Middle frontal gyrus (tissue), 1 donor: ENCODE measurements around the gene CACNA1C.

ENCODE experiments used
- DNase-seq: peaks from one replicate; pipeline ENCODE4 v3.0.0-alpha.2; 2015; ENCODE audit warnings: low spot score; ENCODE audit errors: extremely low spot score

CACNA1C gene

DNA sequence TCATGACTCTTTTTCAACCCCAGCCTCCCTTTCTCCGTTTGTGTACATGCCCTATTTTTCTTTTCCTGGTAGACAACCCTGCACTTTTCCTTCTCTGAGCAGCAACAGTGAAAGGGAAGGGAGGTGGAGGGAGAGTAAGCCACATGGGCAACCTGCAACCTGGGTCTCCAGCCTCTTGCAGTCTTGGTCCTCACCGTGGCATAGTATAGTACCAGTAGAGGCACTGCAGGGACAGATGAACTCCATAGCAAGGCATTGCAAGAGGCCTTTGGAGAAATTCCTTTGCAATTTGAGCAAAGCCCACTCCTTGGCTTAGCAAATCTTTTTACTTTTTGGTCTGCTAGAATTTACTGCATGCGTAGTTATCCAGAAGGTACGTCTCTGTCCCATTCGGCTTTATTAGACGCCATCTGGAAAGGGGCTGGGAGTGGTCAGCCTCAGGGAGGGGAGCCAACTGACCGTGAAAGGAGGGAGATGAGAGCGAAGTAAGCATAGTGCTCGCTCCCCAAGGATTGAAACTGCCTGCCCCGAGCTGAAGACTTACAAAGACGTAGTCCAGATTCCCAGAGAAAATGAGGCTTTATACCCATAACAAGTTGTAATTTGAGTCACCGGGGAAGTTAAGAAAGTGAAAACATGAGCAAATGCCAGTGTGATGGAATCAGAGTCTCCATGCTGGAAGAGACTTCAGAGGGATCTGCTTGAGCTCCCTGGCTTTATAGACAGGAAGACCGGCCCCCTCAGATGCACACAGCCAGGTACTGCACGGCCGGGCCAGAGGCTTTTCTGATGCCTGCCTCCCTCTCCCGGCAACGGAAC is 332.0 kb downstream of the CACNA1C start:
- DNase-seq: no peak

DNA sequence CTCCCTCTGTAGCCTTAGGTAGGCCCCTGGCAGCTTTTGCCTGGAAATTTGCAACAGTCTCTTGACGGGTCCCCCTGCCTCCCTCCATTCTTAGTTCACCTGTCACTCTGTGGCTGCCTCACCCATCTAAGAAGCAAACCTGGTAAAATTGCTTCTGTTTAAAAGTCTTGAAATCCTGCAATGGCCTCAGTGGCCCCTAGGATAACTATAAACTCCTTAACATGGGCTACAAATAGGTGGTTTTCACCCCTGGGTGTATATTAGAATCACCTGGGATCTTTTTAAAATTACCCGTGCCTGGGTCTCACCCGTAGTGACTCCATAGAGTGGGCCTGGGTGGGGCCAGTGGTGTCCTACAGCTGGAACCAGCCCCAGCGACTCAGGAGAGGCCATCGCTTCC is 332.7 kb downstream of the CACNA1C start:
- DNase-seq: no peak

DNA sequence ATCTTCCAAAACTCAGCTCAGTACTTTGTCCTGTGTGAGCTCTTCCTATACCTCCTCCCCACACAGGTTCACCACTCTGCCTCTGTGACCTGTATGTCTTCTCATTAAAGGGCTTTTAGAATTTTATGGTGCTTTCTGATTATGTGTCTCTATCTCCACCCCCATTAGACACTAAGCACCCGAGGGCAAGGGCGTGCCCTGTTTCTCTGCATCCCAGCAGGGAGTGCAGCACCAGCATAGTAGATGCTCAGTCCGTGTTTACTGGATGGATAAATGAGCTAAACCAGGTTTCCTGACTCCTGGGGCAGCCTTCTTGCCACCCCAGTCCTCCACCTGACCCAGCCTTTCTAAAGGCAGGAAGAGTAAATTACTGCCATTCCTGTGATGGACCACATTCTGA is 333.8 kb downstream of the CACNA1C start:
- DNase-seq: no peak

GRCh38 chr12:2387103-2387834 is 334.5 kb downstream of the CACNA1C start:
- no peak for DNase-seq

DNA sequence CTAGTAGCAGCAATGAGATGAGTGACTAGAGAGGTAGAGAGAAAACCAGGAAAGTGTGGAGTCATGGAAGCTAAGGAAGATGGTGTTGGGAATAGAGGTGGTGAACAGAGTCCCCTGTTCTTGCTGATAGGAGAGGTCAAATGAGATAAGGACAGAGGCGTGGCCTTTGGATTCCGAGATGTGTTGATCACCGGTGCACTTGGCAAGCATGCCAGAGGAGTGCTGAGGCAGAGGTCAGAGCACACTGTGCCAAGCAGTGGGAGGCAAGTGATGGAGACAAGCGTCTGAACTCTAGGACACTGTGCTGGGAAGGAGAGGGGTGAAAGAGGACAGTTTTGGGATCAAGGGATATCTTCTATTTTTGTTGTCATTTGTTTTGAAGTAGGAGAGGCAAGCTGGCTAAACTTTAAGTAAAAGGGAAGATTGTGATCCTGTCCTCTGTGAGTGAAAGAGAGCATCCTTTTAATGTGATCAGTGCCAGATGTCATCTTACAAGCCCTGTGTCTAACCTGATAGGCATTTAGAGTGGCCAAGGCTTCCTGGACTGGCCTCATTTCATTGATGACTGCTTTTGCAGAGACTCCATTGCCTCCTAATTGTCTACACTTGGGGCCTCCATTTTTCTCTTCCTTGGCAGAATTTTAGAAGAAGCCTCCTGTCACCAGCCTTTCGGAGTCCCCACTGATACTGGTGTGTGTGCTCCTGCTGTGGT is 336.4 kb downstream of the CACNA1C start:
- DNase-seq: no peak

DNA sequence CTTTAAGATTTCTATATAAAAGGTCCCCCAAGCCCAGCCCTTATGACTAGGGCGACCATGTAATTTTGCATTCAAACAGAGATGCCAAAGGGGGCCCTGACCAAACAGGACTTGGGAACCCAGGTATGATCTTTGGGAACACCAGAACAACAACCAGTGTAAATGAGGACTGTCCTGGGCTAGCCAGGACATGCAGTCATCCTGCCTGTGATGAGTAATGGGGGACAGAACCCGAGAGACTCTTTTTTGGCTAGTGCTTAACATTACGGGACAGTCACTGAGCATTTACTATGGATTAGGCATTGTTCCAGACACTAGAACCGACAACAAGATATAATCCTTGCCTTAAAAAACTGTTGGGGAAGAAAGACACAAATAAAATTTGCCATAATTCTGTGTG is 337.3 kb downstream of the CACNA1C start:
- no peak for DNase-seq

DNA sequence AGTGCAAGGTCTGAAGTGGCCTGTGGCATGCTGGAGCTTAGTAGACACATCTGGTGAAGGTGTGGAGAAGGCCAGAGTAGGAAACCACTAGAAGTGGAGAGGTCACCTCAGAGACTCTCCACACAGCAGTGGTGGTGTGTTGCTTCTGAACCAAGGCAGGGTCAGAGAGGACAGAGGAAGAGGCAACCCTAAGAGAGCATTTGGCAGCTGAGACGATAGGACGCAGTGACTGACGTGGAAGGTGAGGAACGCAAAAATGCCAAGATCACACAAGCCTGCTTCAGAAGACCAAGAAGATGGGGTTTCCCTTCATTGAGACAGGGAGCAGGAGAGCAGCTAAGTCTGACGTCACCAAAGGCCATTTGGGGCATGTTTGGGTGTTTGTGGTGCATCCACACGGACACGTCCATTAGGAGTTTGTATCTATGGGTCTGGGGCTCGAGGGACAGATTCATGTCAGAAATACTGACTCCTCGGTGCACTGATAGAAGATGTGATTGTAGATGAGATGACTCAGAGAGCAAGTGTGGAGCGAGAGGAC is 338.1 kb downstream of the CACNA1C start:
- DNase-seq: no peak

GRCh38 chr12:2391740-2392331 is 339.0 kb downstream of the CACNA1C start:
- DNase-seq: no peak

DNA sequence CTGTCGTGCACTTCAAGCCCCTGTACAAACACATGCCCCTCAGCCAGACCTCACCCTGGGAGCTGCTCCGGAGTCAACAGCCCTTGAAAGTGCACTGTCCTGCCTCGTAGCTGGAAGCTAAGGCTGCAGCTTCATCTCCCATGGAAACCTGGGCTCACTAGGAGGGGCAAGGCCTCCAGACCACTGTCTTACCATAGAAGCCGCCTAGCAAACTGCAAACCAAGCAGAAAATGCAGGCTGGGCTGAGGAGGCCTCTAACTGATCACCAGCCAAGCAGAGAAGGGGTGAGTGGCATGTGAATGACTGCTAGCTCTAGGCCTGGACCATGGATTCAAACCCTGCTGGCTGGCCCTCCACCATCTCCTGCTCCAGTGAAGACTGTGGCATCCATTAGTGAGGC is 340.2 kb downstream of the CACNA1C start:
- no peak for DNase-seq

DNA sequence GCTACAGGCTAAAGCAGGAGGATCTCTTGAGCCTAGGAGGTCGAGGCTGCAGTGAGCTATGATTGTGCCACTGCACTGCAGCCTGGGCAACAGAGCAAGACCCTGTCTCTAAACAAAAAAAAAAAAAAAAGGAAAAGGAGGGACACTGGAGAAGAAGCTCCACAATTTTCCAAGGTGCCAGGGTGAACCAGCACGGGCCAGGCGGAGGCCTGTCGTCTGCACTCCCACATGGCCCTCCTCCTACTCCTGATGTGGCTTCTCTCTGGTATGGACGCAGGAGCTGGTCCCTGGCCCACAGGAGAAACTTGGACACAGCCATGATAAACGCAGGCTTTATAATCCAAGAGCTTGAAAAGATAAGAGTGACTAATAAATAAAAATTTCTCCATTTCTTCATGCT is 341.2 kb downstream of the CACNA1C start:
- DNase-seq: no peak

DNA sequence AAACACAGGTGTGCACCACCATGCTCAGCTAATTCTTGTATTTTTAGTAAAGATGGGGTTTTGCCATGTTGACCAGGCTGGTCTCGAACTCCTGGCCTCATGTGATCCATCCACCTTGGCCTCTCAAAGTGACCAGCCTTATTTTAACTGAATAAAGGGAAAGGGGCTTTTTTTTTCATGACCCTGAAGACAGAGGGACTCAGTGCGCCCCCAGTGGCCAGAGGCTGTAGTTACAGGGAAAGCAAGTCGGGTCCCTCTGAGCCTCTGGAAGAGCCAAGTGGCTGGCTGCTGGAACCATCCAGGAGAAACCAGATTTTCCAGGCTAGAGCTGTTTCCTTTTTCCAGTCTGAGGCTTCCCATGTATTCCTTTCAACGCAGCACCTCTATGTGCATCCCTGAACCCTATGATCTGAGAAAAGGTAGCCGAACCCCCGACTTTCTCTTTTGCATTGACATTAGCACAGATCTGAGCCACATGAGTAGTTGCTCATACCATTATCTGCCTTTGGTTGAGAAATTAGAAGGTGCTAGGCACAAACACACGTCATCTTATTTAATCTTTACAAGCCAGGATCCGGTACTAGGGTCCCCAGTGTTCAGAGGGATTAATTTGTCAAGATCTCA is 342.7 kb downstream of the CACNA1C start:
- no peak for DNase-seq

DNA sequence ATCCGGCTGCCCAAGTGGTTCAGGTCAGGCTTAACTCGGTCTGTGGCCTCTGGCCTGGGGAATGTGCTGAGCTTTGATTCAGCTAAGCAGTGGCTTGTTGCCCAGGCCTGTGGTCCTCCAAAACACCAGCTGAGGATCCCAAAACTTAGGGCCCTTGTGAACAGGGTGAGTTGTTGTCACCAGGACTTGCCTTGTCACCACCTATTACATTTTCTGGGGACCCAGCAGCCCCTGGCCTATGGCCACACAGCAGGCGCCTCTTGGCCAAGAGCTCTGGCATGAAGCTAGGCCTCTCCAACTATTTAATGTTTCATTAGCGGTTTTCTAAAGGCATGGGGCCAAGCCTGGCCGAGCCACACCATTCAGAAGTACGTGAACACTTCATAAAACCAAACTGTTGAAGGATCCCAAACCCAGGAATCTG is 343.7 kb downstream of the CACNA1C start:
- DNase-seq: no peak

- no peak for DNase-seq
Observed at GRCh38 chr12:2397356-2398045, 344.7 kb downstream of the CACNA1C start.

- no peak for DNase-seq
Observed at GRCh38 chr12:2401040-2401439, 348.3 kb downstream of the CACNA1C start.

- DNase-seq: no peak
Observed at GRCh38 chr12:2402073-2402579, 349.3 kb downstream of the CACNA1C start.

DNA sequence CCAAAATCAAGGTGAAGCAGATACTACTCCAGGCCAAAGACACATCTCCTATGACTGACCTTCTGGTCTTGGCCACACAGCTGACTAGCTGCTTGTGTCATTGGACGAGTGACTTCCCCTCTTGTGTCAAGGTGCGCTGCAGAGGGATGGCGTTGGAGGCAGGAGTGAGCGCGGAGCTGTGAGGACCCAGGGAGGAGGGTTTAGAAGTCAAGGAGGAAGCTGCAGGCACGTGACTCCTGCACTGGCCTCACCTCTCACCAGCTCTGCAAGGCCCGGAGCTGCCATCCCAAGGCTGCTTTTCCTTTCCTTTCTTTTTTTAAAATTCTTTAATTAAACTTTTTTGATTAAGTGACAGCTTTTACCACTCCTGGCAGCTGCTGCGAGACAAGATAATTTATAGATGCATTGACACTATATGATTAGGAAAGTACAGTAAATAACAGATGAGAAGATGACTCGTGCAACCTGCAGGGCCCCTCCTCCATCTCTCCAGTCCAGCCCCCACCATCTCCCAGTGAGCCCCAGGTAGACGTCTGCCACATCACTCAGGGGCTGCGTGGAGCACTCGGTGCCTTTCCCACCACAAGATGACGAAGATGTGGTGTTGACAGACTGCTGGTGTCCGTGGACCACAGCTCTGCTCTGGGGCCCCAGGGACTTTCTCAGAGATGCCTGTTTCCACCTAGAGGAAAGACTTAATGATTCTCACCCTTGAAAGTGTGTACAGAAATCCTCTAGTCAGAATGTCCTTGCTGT is 350.6 kb downstream of the CACNA1C start:
- no peak for DNase-seq

DNA sequence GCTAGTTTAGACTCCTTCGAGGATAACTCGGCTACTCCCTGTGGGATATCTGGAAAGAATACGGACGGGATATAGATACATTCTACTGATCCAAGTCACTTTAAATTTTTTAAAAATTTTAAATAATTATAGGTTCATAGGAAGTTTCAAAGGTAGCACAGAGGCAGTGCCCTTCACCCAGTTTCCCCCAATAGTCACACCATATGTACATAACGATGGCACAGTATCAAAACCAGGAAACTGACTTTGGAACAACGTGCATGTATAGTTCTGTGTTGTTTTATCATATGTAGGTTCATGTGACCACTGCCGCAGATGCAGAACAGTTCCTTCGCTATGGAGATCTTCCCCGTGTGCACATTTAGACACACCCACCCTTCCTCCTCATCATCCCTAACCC is 352.3 kb downstream of the CACNA1C start:
- DNase-seq: no peak

- no peak for DNase-seq
Observed at GRCh38 chr12:2406903-2407302, 354.1 kb downstream of the CACNA1C start.

GRCh38 chr12:2408262-2408661 is 355.5 kb downstream of the CACNA1C start:
- DNase-seq: no peak
